Measurements from ENCODE around the gene RASGRP4.

RASGRP4 gene

GRCh38 chr19:38441657-38442348 is 15.8 kb upstream of the RASGRP4 start:
- H4K20me1 ChIP-seq (ENCODE audit: insufficient read depth, low read length): no peaks in the 10 kb centered on the region
- no peaks in the 10 kb centered on the region for H3K36me3 ChIP-seq (ENCODE audit: insufficient read depth, low read length)
- H3K4me1 ChIP-seq (ENCODE audit: insufficient read depth, low read length, severe bottlenecking): no peaks in the 10 kb centered on the region
- H3K9me2 ChIP-seq (ENCODE audit: low read depth, low read length): no peaks in the 10 kb centered on the region
- H3K9ac ChIP-seq (ENCODE audit: low read length): no peak overlapping the region
- no peaks in the 10 kb centered on the region; the same call in 1 of the 2 replicates for H3K27me3 ChIP-seq (ENCODE audit: insufficient read depth, low read length)
- no peak overlapping the region for H3K4me2 ChIP-seq (ENCODE audit: low read length)
- no peak overlapping the region for H3K27ac ChIP-seq (ENCODE audit: low read depth, low read length, poor library complexity, severe bottlenecking)
- peak; percentile 50; the same call in 1 of the 2 replicates for TF ChIP-seq CTCF (IDR thresholded peaks at IDR 0.05; ENCODE audit: low read length)
- no peak for TF ChIP-seq EZH2 (IDR thresholded peaks at IDR 0.05; ENCODE audit: borderline replicate concordance, low read length)
- H3K4me3 ChIP-seq (ENCODE audit: low read depth, low read length, poor library complexity, severe bottlenecking): no peak overlapping the region
- no peaks in the 10 kb centered on the region for H3K9me3 ChIP-seq (ENCODE audit: low read length)
- H3F3A ChIP-seq (ENCODE audit: insufficient read depth, low read length): no peaks in the 10 kb centered on the region
- H3K79me2 ChIP-seq (ENCODE audit: insufficient read depth, low read length): no peaks in the 10 kb centered on the region
- no peak overlapping the region for H2AFZ ChIP-seq (ENCODE audit: low read length)

DNA sequence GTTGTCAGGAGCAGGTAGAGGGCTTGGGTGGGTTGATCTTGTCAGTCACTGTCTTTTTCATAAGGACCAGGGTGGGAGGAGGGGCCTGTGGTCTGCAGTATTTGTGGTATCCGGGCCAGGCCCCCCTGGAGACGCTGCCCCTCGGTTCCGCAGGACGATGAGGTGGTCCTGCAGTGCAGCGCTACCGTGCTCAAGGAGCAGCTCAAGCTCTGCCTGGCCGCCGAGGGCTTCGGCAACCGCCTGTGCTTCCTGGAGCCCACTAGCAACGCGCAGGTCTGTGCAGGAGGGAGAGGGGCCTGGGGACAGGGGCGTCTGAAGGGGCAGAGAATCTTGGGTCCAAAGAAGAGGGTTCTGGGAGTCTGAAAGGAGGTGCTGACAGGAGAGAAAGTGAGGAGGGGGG is 14.6 kb upstream of the RASGRP4 start:
- Histone ChIP-seq H3K9me2 (ENCODE audit: low read depth, low read length) (no peaks in the 10 kb centered on the region), H3K27me3 (ENCODE audit: insufficient read depth, low read length) (no peaks in the 10 kb centered on the region; the same call in 1 of the 2 replicates), H3K9ac (ENCODE audit: low read length) (no peak overlapping the region), H3K79me2 (ENCODE audit: insufficient read depth, low read length) (no peaks in the 10 kb centered on the region), H3K9me3 (ENCODE audit: low read length) (no peaks in the 10 kb centered on the region), H4K20me1 (ENCODE audit: insufficient read depth, low read length) (no peaks in the 10 kb centered on the region), H3K36me3 (ENCODE audit: insufficient read depth, low read length) (no peaks in the 10 kb centered on the region), H3K4me1 (ENCODE audit: insufficient read depth, low read length, severe bottlenecking) (no peaks in the 10 kb centered on the region), H2AFZ (ENCODE audit: low read length) (no peak overlapping the region), H3K27ac (ENCODE audit: low read depth, low read length, poor library complexity, severe bottlenecking) (no peak overlapping the region), H3F3A (ENCODE audit: insufficient read depth, low read length) (no peaks in the 10 kb centered on the region), H3K4me2 (ENCODE audit: low read length) (no peak overlapping the region), H3K4me3 (ENCODE audit: low read depth, low read length, poor library complexity, severe bottlenecking) (no peak overlapping the region)
- TF ChIP-seq CTCF (IDR thresholded peaks at IDR 0.05; ENCODE audit: low read length) (no peak), EZH2 (IDR thresholded peaks at IDR 0.05; ENCODE audit: borderline replicate concordance, low read length) (no peak)

DNA sequence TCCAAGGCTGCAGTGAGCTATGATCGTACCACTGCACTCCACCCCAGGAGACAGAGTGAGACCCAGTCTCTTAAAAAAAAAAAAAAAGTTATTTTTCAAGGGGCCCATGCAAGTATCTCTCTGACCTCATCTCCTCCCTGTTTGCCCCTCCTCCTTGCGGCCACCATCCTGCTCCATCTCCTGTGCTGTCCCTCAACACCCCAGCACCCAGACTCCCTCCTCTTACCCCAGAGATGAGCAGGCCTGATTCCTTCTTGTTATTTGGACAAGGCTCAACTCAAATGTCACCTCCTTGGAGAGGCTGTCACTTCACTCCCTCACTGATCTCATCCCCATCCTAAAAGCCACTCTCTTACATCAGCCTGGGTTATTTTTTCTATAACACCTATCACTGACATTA is 11.9 kb upstream of the RASGRP4 start:
- H3K4me3 ChIP-seq (ENCODE audit: low read depth, low read length, poor library complexity, severe bottlenecking): no peak overlapping the region
- H3K9me3 ChIP-seq (ENCODE audit: low read length): no peaks in the 10 kb centered on the region
- H3K9ac ChIP-seq (ENCODE audit: low read length): no peak overlapping the region
- no peaks in the 10 kb centered on the region for H3F3A ChIP-seq (ENCODE audit: insufficient read depth, low read length)
- no peaks in the 10 kb centered on the region; the same call in 1 of the 2 replicates for H3K27me3 ChIP-seq (ENCODE audit: insufficient read depth, low read length)
- H3K79me2 ChIP-seq (ENCODE audit: insufficient read depth, low read length): no peaks in the 10 kb centered on the region
- H3K4me1 ChIP-seq (ENCODE audit: insufficient read depth, low read length, severe bottlenecking): no peaks in the 10 kb centered on the region
- H3K27ac ChIP-seq (ENCODE audit: low read depth, low read length, poor library complexity, severe bottlenecking): no peak overlapping the region
- no peaks in the 10 kb centered on the region for H3K9me2 ChIP-seq (ENCODE audit: low read depth, low read length)
- H2AFZ ChIP-seq (ENCODE audit: low read length): no peak overlapping the region
- H3K4me2 ChIP-seq (ENCODE audit: low read length): no peak overlapping the region
- H4K20me1 ChIP-seq (ENCODE audit: insufficient read depth, low read length): no peaks in the 10 kb centered on the region
- TF ChIP-seq CTCF (IDR thresholded peaks at IDR 0.05; ENCODE audit: low read length) (no peak), EZH2 (IDR thresholded peaks at IDR 0.05; ENCODE audit: borderline replicate concordance, low read length) (no peak)
- H3K36me3 ChIP-seq (ENCODE audit: insufficient read depth, low read length): no peaks in the 10 kb centered on the region
